GM12878 (cell line): ENCODE measurements around the gene HIRIP3. TPM values are rescaled to one million over a fixed set of nuclear protein-coding genes. Genes with fewer than 3 reads are reported as not detected.

Experiments used
- ASH2L ChIP-seq: fragments of 300-600, 200-600 bp; sonication (generic); IDR thresholded peaks from 2 replicates; pipeline ENCODE4 v1.6.1; 2017; ENCODE audit warnings: low read depth, mild to moderate bottlenecking, borderline replicate concordance
- ATF3 ChIP-seq: IDR thresholded peaks from 2 replicates; pipeline ENCODE4 v1.6.1; 2011; ENCODE audit warnings: low read depth, mild to moderate bottlenecking, low read length, moderate library complexity, borderline replicate concordance; ENCODE audit errors: extremely low read depth
- CTCF ChIP-seq, 3 experiments: IDR thresholded peaks in 2 of 3; conservative IDR thresholded peaks in 1 of 3; 2 replicates each; pipeline ENCODE4 v1.5.1; 2011; ENCODE audit warnings: low read depth in 3 of 3, low read length in 3 of 3, mild to moderate bottlenecking in 3 of 3, control low read depth in 2 of 3, moderate library complexity in 2 of 3, inconsistent platforms in 1 of 3, mixed read lengths in 1 of 3; ENCODE audit not compliant: control insufficient read depth in 2 of 3, insufficient read depth in 1 of 3; ENCODE audit errors: extremely low read depth in 1 of 3
- EGR1 ChIP-seq, 2 experiments: IDR thresholded peaks; 1 replicate in 1 of 2; 2 replicates in 1 of 2; pipeline ENCODE4 v1.6.1; 2011 to 2012; ENCODE audit warnings: low read depth in 2 of 2, low read length in 2 of 2, borderline replicate concordance in 1 of 2, mild to moderate bottlenecking in 1 of 2, moderate library complexity in 1 of 2
- ELK1 ChIP-seq: IDR thresholded peaks from 2 replicates; pipeline ENCODE4 v1.6.1; 2012; ENCODE audit warnings: low read depth, low read length, improper control_type of control experiment
- IKZF1 ChIP-seq: fragments of 450-650 bp; conservative IDR thresholded peaks from 2 replicates; pipeline ENCODE4 v1.6.1; 2017; ENCODE audit warnings: antibody characterized with exemption, mild to moderate bottlenecking
- IRF4 ChIP-seq: IDR thresholded peaks from 2 replicates; pipeline ENCODE4 v1.6.1; 2011; ENCODE audit warnings: low read depth, low read length
- NR2F1 ChIP-seq: fragments of 450-650 bp; conservative IDR thresholded peaks from 2 replicates; pipeline ENCODE4 v1.6.1; 2017; ENCODE audit warnings: mild to moderate bottlenecking
- POLR2AphosphoS2 ChIP-seq: IDR thresholded peaks from 2 replicates; pipeline ENCODE4 v1.6.1; 2011; ENCODE audit warnings: low read depth, mild to moderate bottlenecking, low read length, improper control_type of control experiment, moderate library complexity
- RCOR1 ChIP-seq: conservative IDR thresholded peaks from 2 replicates; pipeline ENCODE4 v1.6.1; 2012; ENCODE audit warnings: low read depth, low read length, improper control_type of control experiment
- SIN3A ChIP-seq: IDR thresholded peaks from 2 replicates; pipeline ENCODE4 v1.6.1; 2012; ENCODE audit warnings: low read depth, low read length, improper control_type of control experiment
- SP1 ChIP-seq: IDR thresholded peaks from one replicate; pipeline ENCODE4 v1.6.1; 2011; ENCODE audit warnings: low read depth, low read length
- TARDBP ChIP-seq: IDR thresholded peaks from 2 replicates; pipeline ENCODE4 v1.6.1; 2016; ENCODE audit warnings: borderline replicate concordance
- TCF12 ChIP-seq: IDR thresholded peaks from 2 replicates; pipeline ENCODE4 v1.6.1; 2011; ENCODE audit warnings: low read depth, mild to moderate bottlenecking, low read length
- ZNF207 ChIP-seq: fragments of 450-650 bp; IDR thresholded peaks from 2 replicates; pipeline ENCODE4 v1.6.1; 2014; ENCODE audit warnings: antibody characterized with exemption, mild to moderate bottlenecking, borderline replicate concordance
- ZSCAN29 ChIP-seq: fragments of 450-650 bp; IDR thresholded peaks from 2 replicates; pipeline ENCODE4 v1.6.1; 2017; ENCODE audit warnings: mild to moderate bottlenecking, moderate library complexity
- ZZZ3 ChIP-seq: IDR thresholded peaks from 2 replicates; pipeline ENCODE4 v1.6.1; 2011; ENCODE audit warnings: low read depth; ENCODE audit not compliant: control insufficient read depth, insufficient read length
- polyA plus RNA-seq, 11 experiments: library from polyadenylated mRNA; depleted of rRNA in 4 of 11; unstranded in 6 of 11; stranded (reverse) in 5 of 11; fragments of >200 nt; fragmentation: Nextera tagmentation in 4 of 11; fragmentation: Illumina TruSeq in 1 of 11; extraction: Ambion mirVana in 4 of 11; extraction: Trizol in 1 of 11; gene quantifications; 1 replicate in 1 of 11; 2 replicates in 10 of 11; pipeline versions ENCODE4 v1.2.1 to v1.2.3, GENCODE V29; 2011 to 2016; ENCODE audit warnings: inconsistent platforms in 2 of 11, missing spikeins in 2 of 11, low read depth in 1 of 11
- total RNA-seq, 4 experiments: library from RNA; depleted of rRNA in 3 of 4; stranded (reverse); fragments of >200 nt in 3 of 4; fragmentation: Illumina TruSeq in 1 of 4; extraction: Trizol in 1 of 4; gene quantifications; 2 replicates each; pipeline versions ENCODE4 v1.2.1 to v1.2.3, GENCODE V29; 2013 to 2021
- TF ChIP-seq, protein P1 (sequence below): fragments of 450-650 bp; IDR thresholded peaks from 2 replicates; pipeline ENCODE4 v1.6.1; 2018; ENCODE audit warnings: borderline replicate concordance, mild to moderate bottlenecking; ENCODE audit not compliant: partially characterized antibody
- TF ChIP-seq, protein P2 (sequence below): fragments of 450-650 bp; IDR thresholded peaks from 2 replicates; pipeline ENCODE4 v1.6.1; 2018; ENCODE audit warnings: mild to moderate bottlenecking, low read depth, moderate library complexity; ENCODE audit not compliant: partially characterized antibody

The HIRIP3 gene
- total and polyA plus RNA-seq, 10 of the 15 experiments (the other 5 are each of a cell fraction or from before 2014, with no cell fraction given), result 4.1 to 43.5 (median 23.9) TPM

DNA sequence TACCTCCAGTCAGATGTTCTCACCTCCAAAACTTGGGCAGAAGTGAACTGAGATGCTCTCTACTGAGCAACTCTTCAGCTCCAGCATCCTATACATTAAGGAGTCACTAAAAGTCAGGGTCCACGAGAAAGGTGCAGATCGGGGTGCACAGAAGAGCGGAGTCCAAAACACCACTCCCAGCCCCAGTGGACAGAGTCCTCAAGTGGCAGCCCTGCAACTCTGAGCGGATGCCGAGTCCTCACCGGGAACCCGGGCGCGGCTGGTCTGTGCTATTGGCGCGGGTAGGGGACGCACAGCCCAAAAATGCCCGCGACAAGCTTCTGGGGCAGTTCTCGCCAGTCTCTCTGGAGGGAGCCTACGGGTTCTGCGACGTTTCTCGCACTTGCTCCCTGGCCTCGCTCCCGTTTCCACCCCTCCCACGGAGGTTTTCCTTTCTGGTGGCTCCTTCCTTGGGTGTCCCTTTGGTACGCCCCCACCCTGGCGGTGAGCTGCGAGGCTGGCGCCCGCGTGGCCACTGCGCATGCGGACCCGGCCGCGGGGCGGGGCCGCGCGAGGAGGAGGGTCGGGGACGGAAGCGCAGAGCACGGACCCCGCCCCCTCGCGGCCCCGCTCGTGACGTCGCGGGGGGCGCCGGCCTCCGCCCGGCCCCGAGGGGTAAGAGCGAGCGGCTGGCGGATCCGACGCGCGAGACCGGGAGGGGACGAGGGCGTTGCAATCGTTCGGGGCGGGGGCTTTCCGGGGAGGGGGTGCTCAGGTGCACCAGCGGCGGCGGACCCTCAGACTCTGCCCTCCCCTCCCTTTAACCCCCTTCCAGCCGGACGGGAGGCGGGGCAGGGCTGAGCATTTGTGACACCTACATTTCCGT is 33.7 kb downstream of the HIRIP3 start, which contains the start of gene TMEM219 (continued):
- TF ChIP-seq EGR1 (IDR thresholded peaks at IDR 0.05; ENCODE audit: borderline replicate concordance in 1 of 2, low read depth in 2 of 2, low read length in 2 of 2), result peak in 1 of 2 experiments; percentile 47; a peak in 1 of 3 replicates
- TF ChIP-seq ASH2L, result no peak
- TF ChIP-seq, protein P1, sequence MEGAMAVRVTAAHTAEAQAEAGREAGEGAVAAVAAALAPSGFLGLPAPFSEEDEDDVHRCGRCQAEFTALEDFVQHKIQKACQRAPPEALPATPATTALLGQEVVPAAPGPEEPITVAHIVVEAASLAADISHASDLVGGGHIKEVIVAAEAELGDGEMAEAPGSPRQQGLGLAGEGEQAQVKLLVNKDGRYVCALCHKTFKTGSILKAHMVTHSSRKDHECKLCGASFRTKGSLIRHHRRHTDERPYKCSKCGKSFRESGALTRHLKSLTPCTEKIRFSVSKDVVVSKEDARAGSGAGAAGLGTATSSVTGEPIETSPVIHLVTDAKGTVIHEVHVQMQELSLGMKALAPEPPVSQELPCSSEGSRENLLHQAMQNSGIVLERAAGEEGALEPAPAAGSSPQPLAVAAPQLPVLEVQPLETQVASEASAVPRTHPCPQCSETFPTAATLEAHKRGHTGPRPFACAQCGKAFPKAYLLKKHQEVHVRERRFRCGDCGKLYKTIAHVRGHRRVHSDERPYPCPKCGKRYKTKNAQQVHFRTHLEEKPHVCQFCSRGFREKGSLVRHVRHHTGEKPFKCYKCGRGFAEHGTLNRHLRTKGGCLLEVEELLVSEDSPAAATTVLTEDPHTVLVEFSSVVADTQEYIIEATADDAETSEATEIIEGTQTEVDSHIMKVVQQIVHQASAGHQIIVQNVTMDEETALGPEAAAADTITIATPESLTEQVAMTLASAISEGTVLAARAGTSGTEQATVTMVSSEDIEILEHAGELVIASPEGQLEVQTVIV, result no peak
- peak; percentile 26; the same call in 1 of the 2 replicates for TF ChIP-seq NR2F1
- peak; percentile 62 for TF ChIP-seq IRF4
- TF ChIP-seq ELK1, result no peak
- TF ChIP-seq, protein P2, sequence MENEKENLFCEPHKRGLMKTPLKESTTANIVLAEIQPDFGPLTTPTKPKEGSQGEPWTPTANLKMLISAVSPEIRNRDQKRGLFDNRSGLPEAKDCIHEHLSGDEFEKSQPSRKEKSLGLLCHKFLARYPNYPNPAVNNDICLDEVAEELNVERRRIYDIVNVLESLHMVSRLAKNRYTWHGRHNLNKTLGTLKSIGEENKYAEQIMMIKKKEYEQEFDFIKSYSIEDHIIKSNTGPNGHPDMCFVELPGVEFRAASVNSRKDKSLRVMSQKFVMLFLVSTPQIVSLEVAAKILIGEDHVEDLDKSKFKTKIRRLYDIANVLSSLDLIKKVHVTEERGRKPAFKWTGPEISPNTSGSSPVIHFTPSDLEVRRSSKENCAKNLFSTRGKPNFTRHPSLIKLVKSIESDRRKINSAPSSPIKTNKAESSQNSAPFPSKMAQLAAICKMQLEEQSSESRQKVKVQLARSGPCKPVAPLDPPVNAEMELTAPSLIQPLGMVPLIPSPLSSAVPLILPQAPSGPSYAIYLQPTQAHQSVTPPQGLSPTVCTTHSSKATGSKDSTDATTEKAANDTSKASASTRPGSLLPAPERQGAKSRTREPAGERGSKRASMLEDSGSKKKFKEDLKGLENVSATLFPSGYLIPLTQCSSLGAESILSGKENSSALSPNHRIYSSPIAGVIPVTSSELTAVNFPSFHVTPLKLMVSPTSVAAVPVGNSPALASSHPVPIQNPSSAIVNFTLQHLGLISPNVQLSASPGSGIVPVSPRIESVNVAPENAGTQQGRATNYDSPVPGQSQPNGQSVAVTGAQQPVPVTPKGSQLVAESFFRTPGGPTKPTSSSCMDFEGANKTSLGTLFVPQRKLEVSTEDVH, result no peak
- no peak for TF ChIP-seq SP1
- TF ChIP-seq CTCF (IDR thresholded peaks at IDR 0.05 in 2 of 3, conservative IDR thresholded peaks at IDR 0.05 in 1 of 3; ENCODE audit: control insufficient read depth in 2 of 3, extremely low read depth in 1 of 3, insufficient read depth in 1 of 3, low read depth in 3 of 3, low read length in 3 of 3), result peak; percentile 17 to 32 (median 22); a peak in 2 of 6 replicates
- TF ChIP-seq SIN3A, result no peak
- no peak for TF ChIP-seq POLR2AphosphoS2
- no peak for TF ChIP-seq RCOR1
- peak; percentile 81 for TF ChIP-seq IKZF1
- 0 out of 2 replicates have a peak, but pooled peaks have one; percentile 14 for TF ChIP-seq ZNF207
- no peak for TF ChIP-seq ZSCAN29
- TF ChIP-seq ATF3, result no peak
- no peak for TF ChIP-seq TCF12
- no peak for TF ChIP-seq ZZZ3
- no peak for TF ChIP-seq TARDBP
